ENCODE results near the gene GLIS1.

DNA sequence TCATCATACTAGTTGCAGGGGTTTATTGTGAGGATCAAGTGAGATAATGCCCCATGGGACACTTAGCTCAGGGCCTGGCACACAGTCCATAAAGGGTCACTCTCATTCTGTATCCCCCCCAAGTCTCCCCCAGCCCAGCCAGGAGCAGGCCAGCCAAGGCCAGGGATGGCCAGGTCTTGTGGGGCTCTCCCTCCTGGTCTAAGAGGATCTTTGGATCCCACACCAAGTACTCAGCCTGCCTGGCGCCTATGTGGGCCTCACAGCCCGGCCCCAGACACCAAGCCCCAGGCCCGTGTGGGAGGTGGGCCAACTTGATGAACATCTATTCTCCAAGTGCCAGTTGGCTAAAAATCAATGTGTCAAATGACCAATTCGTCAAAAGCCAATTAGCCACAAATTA, 117.8 kb downstream of the GLIS1 start:
- TF ChIP-seq, protein P1, sequence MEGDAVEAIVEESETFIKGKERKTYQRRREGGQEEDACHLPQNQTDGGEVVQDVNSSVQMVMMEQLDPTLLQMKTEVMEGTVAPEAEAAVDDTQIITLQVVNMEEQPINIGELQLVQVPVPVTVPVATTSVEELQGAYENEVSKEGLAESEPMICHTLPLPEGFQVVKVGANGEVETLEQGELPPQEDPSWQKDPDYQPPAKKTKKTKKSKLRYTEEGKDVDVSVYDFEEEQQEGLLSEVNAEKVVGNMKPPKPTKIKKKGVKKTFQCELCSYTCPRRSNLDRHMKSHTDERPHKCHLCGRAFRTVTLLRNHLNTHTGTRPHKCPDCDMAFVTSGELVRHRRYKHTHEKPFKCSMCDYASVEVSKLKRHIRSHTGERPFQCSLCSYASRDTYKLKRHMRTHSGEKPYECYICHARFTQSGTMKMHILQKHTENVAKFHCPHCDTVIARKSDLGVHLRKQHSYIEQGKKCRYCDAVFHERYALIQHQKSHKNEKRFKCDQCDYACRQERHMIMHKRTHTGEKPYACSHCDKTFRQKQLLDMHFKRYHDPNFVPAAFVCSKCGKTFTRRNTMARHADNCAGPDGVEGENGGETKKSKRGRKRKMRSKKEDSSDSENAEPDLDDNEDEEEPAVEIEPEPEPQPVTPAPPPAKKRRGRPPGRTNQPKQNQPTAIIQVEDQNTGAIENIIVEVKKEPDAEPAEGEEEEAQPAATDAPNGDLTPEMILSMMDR (IDR thresholded peaks at IDR 0.05): no peak
- TF ChIP-seq POLR2A (IDR thresholded peaks at IDR 0.05): no peak

All from lower leg skin (tissue), 3 donors.